Measurements from ENCODE around the gene STARD3NL. TPM values are rescaled to one million over a fixed set of nuclear protein-coding genes. Genes with fewer than 3 reads are reported as not detected.

Gene STARD3NL
- total and polyA plus RNA-seq, 2 of the 13 experiments (the other 11 are each of a cell fraction or from before 2014, with no cell fraction given): 37.3 to 42.3 TPM

DNA sequence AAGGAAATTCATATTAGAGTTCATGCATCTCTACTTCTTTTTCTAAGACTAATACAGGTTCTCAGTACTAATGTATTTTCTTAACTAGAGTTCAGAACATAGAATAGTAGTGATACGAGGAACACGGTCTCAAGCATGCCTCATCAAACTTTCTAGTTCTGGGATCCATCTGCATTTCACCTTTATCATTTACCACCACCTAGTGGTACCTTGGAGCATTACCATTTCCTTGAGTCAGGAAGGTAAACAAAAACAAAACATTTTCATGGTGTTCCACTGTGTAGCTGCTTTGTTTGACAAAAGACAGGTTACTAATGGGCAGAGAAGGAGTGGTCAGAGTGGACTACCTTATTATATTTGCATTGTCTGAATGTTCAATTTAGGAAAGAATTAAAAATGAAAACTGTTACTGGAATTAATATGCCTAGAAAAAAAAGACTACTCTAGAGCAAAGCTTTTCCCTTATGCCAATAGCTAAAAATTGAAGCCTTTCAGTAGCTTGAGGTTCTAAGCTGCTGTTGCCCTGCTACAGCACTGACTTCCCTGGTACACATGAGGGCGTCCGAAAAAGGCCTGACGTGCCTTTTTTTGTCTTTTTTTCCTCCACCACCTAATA, 44.5 kb downstream of the STARD3NL start (continued):
- 0 out of 2 replicates have a peak, but pooled peaks have one; percentile 30 for TF ChIP-seq KDM3A (CRISPR knock-in tag; IDR thresholded peaks at IDR 0.05; ENCODE audit: low read depth)
- TF ChIP-seq SMC3 (IDR thresholded peaks at IDR 0.05; ENCODE audit: low read length): peak; percentile 81
- TF ChIP-seq FOXK1 (CRISPR knock-in tag; IDR thresholded peaks at IDR 0.05; ENCODE audit: borderline replicate concordance, low read depth): peak; percentile 57; the same call in 1 of the 2 replicates
- TF ChIP-seq, protein P1, sequence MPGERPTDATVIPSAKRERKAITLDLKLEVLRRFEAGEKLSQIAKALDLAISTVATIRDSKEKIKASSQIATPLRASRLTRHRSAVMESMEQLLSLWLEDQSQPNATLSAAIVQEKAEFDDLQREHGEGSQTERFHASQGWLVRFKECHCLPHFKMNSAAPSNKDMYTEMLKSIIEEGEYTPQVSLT (CRISPR knock-in tag; IDR thresholded peaks at IDR 0.05; ENCODE audit: borderline replicate concordance, low read depth): no peak
- no peak for TF ChIP-seq ZNF83 (CRISPR knock-in tag; IDR thresholded peaks at IDR 0.05; ENCODE audit: borderline replicate concordance)

DNA sequence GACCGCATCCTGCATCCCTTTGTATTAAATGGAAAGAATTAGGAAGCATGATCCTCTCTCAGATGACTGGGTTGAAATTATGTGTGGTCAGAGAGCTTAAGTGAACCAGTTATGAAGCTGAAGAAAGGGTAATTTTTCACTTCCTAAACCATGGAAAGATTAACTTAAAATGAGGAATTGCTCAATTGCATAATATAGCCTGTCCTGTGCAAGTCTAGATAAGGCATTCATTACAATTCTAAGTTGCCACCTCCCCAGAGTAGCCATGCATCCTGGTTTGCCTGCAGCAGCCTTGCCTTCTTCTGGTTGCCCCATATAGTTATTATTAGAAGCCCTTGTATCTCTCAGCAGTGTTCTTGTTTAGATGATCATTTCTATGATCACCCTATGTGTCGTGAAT, 45.3 kb downstream of the STARD3NL start:
- POLR2A ChIA-PET: no interaction called here
- ATAC-seq: no peak
- Histone ChIP-seq H3K9me3 (ENCODE audit: low read length) (no peaks in the 10 kb centered on the region), H3K4me3 (replicated peaks in 1 of 3; ENCODE audit: insufficient read depth in 1 of 3, low read depth in 2 of 3, low read length in 3 of 3) (no peak overlapping the region), H3K36me3 (replicated peaks in 1 of 2; ENCODE audit: control insufficient read depth in 1 of 2, insufficient read depth in 2 of 2, low read length in 2 of 2) (peaks cover 4 to 26% of the 10 kb centered on the region in 2 experiments; a peak in 4 of 5 replicates), H3K79me2 (ENCODE audit: insufficient read depth, low read length) (no peaks in the 10 kb centered on the region), H3K27me3 (ENCODE audit: control insufficient read depth in 1 of 2, insufficient read depth in 2 of 2, low read length in 2 of 2) (no peaks in the 10 kb centered on the region), H3K27ac (ENCODE audit: extremely low read length, insufficient read depth, low read length) (no peak overlapping the region), H4K20me1 (ENCODE audit: insufficient read depth, low read length) (no peaks in the 10 kb centered on the region), H3K9ac (ENCODE audit: insufficient read depth, low read depth, low read length) (no peak overlapping the region), H2AFZ (ENCODE audit: low read length) (no peak overlapping the region), H3K4me1 (ENCODE audit: insufficient read depth, low read length) (no peaks in the 10 kb centered on the region), H3K4me2 (ENCODE audit: low read depth, low read length) (no peak overlapping the region)
- CTCF ChIA-PET (ENCODE audit: low intra/inter-chr PET ratio, low total read pairs): interaction anchor here (1.8 to 3.4 kb wide), 3 partner anchors 115 to 322 kb away, joined by 13 to 44 read pairs (median 27); no protein-coding TSS in a partner anchor
- intact Hi-C loops (cut with micrococcal nuclease; ENCODE audit: unreplicated experiment): no loop called here
- no TSS peak for BruUV-seq (replicated peaks)
- no peak for TF ChIP-seq ZNF205 (CRISPR knock-in tag; IDR thresholded peaks at IDR 0.05)
- WGBS (ENCODE audit: low lambda C conversion rate): 94% methylated on average over 2 of the region's 2 CpGs
- in situ Hi-C loops (cut with HindIII; ENCODE audit: extremely low pct_ligation_motif_present, low pct_unique_long_range_greater_than_20kb): loop anchor here (5.0 kb wide), 2 partner anchors 116 to 321 kb away; no protein-coding TSS in a partner anchor
- DNase-seq (ENCODE audit: low spot score): no peak
- FAIRE-seq: no peak
